ENCODE measurements around the gene NCKAP5. TPM values are rescaled to one million over a fixed set of nuclear protein-coding genes. Genes with fewer than 3 reads are reported as not detected.

The NCKAP5 gene
- total RNA-seq, 4 donors from 2014 or later = 0.37 to 1.3 (median 0.83) TPM

- no peak for TF ChIP-seq CTCF (IDR thresholded peaks at IDR 0.05)
- ATAC-seq (ENCODE audit: low FRiP score) (no peak), DNase-seq (ENCODE audit: low spot score) (no peak)
These were observed 590.3 kb downstream of the NCKAP5 start for GRCh38 chr2:132977812-132978529.

DNA sequence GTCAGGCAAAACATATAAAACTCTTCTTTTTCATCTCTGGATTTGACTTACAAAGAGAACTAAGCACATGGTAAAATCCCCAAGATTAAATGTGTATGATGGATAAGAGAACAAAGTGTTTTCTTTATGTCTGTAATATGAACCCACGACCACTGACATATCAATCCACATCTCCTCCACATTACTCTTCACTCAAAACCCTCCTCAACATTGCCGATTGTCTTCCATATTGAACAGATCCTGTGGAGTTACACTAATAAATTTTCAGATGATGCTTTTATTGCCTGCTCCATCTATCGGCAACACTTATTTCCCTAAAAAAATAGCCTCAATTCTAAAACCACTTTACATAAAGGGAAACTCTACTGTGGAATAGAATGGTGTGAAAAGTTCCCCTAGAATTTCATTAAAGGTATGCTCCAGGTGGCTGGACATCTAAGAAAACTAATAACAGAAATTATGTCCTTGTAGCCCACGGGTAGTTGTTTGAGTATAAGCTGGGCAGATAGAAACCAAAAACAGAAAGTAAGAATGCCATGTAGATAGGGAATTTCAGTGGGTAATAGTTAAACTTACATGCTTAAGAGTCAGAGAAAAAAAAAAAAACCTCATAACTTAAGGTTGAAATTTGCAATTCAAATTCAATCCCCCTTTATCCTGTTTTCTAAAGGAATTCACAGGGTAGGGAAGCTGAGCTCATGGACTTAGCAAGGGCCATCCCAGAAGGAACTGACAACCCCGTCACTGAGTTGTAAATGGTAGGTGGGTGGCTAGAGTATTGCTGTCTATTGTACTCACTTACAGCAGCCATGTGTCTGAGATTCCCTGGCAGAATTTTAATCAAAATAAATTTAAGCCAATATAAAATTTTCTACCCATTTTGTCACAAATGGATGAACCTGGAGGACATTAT is 592.8 kb downstream of the NCKAP5 start:
- DNase-seq (ENCODE audit: low spot score) (no peak), ATAC-seq (ENCODE audit: low FRiP score) (no peak)
- TF ChIP-seq CTCF (IDR thresholded peaks at IDR 0.05) = no peak

DNA sequence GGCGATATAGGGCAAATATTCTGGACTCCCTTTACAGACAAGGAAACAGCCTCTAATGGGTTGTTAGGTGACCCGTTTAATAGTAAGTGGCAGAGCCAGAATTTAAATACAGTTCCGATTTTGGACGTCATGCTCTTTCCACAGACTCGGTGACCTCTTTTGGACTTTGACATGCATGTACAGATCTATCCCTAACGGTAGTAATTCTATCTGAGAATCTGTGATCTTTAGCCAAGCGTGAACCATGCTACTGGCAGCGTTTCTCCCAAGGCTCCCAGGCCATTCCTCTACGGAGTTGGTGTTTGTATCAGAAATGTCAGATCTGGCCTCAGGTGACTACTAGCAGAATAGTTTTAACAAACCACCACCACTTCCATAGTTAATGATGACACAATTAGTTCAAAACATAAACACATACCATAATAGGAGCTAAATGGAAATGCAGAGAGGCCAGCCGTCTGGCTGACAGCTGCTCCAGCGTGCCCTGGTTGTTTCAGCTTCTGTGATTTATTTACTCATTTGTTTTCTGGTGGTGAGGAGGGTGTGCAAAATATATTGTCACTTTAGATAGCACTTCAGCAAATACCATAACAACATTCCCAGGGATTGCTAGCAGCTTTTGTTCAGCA is 593.7 kb downstream of the NCKAP5 start:
- DNase-seq (ENCODE audit: low spot score) (no peak), ATAC-seq (ENCODE audit: low FRiP score) (no peak)
- TF ChIP-seq CTCF (IDR thresholded peaks at IDR 0.05) = no peak

DNA sequence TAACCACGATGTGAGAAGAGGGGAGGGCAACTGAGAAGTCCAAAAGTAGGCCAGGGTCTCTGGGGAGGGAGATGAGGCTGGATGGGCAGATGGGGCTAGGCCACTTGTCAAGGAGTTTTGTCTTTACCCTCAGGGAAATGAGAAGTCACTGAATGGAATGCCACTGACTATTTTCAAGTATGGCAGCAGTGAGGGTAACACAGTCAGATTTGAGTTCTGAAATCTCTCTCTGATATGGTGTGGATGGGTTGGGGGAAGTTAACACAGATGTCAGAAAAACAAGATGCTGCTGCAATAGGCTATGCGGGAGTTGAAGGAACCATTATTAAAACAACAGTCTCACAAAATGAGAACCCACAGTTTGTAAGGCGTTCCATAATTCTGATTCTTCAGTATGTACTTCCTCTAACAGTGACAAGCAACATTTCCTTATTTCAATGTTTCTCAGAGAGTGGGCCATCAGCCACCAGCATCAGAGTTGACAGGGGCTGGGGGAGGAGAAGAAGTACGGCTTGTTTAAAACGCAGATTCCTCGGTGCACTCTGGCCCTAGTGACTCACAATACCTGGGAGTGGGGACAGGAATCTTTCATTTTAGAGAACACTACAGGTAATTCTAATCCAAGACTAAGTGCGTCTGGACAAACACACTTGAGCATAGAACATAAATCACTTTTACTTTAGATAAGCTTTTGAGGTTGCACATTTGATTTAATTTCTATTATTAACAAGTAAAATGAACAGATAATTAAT is 596.8 kb downstream of the NCKAP5 start:
- DNase-seq (ENCODE audit: low spot score) (no peak), ATAC-seq (ENCODE audit: low FRiP score) (no peak)
- no peak for TF ChIP-seq CTCF (IDR thresholded peaks at IDR 0.05)

DNA sequence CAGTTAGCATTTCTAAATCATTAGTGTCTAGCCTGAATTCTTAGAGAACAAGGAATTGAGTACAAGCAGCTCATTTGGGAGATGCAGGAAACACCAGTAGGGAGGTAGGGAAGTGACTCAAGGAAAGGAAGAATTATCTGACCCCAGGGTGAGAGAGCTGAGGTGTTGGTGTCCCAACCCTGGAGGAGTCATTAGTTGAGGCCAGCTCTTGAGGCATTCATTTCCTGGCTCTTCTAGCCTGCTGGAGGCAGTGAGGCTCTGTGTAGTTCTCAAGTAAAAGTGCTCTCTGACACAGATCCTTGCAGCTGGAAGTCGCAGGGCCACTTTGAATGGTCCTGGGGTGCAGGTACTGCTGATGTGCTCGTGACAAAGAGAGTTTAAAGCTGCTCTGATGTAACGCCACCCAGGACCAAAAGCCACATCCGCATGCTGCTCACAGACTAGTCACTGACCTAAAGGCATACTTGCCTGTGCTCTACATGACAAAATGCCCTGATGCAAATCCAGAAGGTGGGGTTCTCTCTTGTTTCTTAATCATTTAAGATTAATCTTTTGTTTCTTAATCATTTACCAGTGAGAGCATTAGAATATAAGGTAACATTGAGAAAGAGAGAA is 598.8 kb downstream of the NCKAP5 start:
- DNase-seq (ENCODE audit: low spot score) = no peak
- no peak for TF ChIP-seq CTCF (IDR thresholded peaks at IDR 0.05)
- ATAC-seq (ENCODE audit: low FRiP score) = no peak

GRCh38 chr2:132965460-132965859 is 602.8 kb downstream of the NCKAP5 start:
- ATAC-seq (ENCODE audit: low FRiP score) (no peak), DNase-seq (ENCODE audit: low spot score) (no peak)
- no peak for TF ChIP-seq CTCF (IDR thresholded peaks at IDR 0.05)
